ENCODE data around the gene MARVELD1.
A peak's percentile ranks its signal among the peaks of the same experiment; 100 is the strongest.

The MARVELD1 gene

DNA sequence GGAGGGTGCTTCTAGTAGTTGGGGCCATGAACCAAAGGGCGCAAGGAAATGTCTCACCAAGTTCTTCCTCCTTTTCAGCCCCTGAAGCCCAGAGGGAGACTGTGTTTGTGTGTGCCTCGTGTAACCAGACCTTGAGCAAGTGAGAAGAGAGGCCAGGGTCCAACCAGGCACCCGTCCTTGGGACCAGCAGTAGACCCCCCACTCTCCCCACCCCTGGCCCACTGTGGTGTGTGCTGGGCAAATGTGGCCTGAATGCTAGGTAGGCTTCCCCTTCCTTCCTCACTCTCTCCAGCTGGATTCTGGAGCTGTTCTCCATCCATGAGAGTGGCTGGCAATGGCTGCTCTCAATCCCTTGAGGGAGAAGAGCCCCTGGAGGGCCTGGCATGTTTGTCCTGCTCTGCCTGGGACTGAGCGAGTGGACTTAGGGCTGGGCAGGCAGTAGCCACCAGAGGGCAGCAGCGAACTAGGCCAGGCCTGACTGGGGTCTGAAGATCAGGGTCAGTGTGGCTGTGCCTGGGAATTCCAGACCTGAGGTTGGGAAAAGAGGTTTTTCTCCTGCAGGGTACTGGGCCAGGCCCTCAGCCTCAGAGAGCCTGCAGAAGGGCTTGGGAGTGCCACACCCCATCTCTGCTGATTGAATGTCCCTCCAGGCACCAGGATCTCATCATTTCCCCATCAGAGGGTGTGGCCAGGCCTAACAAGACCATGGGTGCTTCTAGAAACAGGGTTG is 45.8 kb downstream of the MARVELD1 start:
- DNase-seq = peak; percentile 37 to 39

DNA sequence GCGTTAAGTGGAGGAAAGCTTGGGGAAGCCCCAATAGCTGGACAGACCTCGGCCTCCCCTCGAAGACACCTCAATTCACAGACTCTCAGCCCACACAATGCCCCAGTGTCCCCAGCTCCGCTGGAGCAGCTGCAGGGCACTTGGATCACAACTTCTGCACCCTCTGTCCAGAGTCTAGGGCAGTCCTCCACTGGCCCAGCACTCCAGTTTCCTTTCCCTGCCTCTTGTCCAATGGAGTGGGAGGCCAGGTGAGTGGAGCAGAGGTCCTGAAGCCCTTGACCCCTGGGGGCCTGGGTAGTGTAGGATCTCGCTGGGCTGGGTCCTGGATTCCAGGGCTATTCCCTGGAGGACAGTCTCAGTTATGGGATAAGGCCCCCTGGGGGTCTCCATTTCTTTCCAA is 46.4 kb downstream of the MARVELD1 start:
- DNase-seq = no peak

DNA sequence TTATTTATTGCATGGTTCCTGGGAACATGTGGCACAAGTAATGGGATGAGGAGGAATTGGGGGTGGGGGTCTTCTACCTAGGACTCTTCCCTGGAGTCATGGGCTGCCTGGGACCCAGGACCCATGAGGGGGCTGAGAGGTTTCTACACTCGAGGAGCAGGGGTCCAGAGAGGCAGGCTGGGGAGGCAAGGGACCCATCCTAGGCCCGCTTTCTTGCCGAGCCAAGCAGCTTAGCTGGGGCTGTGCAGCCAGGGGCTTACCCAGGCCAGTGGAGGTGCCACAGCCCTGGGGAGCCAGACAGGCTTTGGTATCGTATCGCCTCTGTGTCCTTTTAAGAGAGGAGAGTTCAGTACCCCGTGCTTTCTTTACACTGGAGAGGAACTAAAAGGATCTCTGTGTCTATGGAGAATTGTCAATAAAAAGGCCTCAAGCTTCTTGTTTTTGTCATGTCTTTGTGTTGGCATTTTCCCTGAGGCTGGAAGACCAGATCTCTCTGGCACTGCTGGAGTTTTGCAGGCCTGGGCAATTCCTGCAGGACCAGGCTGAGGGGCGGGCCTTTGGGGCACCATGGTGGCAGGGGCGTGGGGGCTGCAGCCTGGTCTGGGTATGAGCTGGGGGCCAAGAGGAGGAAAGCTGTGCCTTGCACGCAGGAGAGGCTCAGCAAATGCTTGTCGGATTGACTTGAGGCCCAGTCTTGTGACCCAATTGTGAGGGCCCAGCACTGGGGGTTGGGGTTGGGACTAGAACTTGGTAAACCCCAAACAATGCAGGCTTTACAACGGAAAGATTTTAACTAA is 47.1 kb downstream of the MARVELD1 start:
- DNase-seq = no peak

DNA sequence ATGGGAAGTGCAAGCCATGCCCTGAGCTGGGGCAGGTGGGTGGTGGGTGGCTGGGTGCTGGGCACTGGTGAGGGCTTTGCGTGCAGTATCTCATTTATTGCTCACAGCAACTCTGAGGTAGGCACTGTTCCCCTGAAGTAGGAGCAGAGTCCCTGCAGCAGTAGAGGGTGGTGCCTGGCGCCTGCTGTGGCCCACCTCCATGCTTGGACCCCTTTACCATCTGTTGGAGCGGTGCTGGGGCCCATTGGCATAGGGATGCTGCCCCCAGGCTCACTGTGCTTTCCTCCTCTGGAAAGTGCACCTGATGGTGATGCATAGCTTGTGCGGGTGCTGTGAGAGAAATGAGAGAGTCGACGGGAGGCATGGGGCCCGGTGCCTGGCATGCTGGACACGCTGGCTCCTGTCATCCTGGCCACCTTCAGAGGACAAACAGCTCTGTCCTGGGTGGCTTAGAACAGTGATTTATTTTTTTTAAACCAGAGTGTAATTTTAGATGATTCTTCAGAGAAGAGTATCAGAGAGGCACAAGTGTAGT is 47.9 kb downstream of the MARVELD1 start:
- no peak for DNase-seq

DNA sequence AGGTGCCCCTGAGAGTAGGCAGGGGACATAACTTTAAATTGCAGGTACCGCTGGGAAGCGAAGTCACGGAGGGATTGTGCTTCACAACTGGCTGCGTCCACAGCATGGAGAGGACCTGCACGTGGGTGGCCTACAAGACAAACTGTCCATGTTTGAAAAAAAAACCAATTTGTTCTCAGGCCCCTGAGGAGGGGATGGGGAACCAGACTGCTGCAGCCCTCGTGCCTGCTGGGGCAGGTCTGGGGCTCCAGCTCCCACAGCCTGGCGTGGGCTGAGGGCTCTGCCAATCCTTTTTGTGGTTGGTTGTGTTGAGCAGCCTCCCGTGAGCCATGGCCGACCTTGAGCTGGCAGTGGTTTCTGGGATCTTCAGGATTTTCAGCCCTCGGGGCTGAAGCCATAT is 48.5 kb downstream of the MARVELD1 start:
- no peak for DNase-seq

DNA sequence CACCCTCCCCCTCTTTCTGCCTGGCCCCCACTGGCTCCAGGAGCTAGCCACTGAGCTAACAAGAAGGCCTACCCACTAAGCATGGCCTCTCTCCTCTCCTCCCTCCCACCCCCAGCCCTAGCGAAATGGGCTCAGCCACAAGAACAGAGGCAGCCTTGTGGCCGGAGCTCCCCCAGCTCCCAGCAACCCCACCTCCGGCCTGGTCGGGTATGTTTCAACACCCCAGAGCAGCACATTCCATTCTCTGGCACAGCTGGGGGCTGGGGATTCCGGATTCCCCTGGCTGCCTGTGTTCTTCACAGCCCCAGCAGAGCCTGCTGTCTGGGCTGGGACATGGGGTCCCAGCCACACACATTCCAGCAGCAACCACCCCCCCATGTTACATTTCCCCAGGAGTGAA is 49.3 kb downstream of the MARVELD1 start:
- no peak for DNase-seq

DNA sequence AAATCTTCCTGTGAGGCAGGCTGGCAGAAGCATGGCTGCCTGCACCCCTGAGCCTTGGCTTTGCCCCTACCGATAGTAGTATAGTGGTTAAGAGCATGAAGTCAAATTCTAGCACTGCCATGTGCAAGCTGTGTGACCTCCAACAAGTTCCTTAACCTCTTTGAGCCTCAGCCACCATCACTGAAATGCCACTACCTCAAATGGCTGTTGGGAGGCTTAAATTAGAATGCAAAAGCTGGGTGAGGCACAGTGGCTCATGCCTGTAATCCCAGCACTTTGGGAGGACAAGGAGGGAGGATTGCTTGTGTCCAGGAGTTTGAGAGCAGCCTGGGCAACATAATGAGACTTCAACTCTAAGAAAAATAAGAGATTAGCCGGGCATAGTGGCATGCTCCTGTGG is 49.9 kb downstream of the MARVELD1 start:
- no peak for DNase-seq

DNA sequence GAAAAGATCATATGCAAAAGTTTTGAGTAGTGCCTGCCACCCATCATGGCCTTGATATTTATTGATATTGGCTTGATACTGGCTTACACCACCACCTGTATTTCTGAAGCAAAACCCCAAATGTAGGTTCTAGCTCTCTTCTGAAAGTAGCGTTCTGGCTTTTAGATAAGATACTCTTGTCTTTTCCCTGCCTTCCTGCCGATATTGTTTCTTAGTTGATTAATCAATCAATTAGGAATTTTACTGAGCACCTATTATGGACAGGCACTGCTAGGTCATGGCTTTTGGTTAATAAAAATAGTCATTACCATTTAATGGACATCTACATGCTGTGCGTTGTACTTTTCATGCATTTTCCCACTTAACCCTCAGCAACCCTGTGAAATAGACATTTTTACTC is 50.4 kb downstream of the MARVELD1 start:
- DNase-seq = no peak

DNA sequence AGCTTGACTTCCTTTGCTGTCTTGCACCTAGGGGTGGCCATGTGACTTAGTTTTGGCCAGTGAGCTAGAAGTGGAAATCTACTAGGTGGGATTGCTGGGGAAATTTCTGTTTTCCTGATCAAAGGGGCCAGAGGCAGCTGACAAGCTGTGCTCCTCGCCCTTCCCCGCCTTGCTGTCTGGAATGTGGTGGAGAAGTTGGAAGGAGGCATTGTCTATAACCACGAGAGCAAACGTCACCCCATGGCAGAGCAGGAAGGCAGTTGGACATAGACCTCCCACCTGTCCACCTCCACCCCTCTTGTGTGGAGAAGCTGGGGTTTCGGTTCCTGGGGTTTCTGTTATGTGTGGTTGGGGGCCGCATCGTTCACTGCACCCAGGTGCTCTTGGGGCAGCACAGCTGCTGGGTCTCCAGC is 51.0 kb downstream of the MARVELD1 start:
- no peak for DNase-seq

DNA sequence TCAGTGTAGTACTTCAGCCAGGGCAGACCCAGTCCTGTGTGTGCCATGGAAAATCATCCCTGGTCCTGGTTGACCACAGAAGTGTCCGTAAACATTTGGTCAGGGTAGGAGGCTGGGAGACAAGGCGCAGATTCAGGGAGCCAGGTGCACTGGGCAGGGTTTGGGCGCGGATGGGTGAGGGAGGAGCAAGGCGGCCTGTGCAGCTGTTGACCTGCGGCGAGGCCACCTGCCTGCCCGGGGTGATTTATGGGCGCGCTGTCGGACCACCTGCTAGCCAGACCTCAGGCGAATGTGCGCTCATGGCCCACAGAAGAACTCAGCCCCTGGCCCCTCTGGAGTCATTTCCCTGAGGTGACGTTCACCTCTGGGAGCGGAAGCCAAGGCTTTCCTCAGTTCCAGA is 51.7 kb downstream of the MARVELD1 start:
- DNase-seq = no peak

DNA sequence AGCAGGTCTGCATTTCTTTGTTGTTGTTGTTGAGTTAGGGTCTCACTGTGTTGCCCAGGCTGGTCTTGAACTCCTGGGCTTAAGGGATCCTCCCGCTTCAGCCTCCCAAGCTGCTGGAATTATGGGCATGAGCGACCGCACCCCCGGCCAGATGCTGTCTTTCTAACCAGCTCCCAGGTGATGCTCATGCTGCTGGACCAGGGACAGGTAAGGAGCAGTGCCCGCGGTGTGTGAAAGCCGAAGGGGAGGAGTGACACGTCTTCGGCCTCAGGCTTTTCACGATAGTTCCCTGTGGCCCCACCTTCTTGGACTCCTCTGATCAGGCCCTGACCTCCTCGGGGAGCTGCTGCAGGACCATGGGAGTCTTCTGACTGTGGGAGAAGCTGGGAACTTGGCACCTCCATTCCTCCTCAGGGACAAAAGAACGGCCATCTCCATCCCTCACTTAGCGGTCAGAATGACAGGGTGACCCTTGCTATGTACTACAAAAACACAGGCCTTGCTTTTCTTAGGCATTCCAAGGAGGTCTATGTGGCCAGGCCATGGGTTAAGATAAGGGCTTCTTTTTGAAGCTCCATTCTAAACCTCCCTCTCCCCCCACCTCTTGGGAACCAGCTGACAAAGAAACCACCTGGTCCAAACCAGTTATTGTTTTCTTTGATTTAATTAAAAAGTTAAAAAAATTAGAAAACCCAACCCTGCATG is 52.7 kb downstream of the MARVELD1 start:
- no peak for DNase-seq

DNA sequence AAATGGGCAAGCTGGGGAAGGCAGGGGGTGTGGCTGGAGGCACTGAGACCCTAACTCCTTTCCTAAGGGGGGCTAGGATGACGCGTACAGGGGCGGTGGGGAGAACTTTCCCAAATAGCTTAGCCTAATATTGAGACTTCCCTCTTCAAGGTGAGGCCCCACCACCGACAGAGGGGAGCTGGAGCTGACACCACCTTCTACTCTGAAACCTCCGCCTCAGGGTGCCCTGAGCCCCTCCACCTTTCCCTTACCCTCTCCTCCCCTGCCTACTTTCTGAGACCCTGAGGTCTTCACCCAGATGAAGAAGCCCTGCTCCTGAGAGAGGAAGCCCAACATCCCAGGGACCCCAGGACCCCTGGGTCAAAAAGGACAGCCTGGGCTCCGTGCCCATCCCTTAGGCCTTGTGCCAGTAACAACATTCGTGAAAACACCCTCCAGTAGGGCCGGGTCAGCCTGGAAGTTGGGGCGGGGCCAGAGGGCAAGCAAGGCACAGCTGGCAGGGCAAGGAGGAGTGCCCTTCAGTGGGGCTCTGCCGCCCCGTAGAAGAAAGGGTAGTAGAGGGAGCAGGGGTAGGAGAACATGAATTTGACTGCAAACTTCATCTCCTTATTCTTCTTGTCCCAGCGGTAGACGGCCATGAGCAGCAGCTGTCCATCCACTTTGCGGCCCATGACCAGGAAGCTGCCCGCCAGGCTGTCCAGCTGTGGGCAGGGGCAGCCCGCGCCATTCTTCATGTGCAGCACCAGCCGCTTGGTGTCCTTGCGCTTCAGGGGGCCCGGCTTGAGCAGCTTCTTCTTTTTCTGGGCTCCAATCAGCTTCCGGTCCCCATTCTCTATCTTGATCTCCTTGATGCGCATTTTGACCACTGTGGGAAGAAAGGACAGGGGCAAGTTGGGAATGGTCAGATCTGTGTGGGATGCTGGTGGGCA is 53.7 kb downstream of the MARVELD1 start:
- no peak for DNase-seq
